HG03025 (cell line): Measurements from ENCODE around the gene MATN4.
"Not testable (repeated sequence)": the region's sequence is repeated elsewhere in the genome, so short reads cannot be mapped to it uniquely, and the experiment has no call there.

ENCODE experiments used
- ATAC-seq: cut with Tn5 transposase; IDR thresholded peaks from one replicate; pipeline ENCODE4 v1.9.1; 2021; ENCODE audit warnings: mild to moderate bottlenecking, moderate library complexity; ENCODE audit not compliant: unreplicated experiment, low FRiP score

MATN4 gene, protein sequence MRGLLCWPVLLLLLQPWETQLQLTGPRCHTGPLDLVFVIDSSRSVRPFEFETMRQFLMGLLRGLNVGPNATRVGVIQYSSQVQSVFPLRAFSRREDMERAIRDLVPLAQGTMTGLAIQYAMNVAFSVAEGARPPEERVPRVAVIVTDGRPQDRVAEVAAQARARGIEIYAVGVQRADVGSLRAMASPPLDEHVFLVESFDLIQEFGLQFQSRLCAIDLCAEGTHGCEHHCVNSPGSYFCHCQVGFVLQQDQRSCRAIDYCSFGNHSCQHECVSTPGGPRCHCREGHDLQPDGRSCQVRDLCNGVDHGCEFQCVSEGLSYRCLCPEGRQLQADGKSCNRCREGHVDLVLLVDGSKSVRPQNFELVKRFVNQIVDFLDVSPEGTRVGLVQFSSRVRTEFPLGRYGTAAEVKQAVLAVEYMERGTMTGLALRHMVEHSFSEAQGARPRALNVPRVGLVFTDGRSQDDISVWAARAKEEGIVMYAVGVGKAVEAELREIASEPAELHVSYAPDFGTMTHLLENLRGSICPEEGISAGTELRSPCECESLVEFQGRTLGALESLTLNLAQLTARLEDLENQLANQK

GRCh38 chr20:45308117-45308778 is at the start of gene MATN4:
Gene MATN4, minus strand, starts transcription at chr20:45308299. Its CDS starts 2,717 bp downstream, at chr20:45305582.
- no peak for ATAC-seq

GRCh38 chr20:45355209-45356084 is 47.3 kb upstream of the MATN4 start:
- no peak for ATAC-seq

DNA sequence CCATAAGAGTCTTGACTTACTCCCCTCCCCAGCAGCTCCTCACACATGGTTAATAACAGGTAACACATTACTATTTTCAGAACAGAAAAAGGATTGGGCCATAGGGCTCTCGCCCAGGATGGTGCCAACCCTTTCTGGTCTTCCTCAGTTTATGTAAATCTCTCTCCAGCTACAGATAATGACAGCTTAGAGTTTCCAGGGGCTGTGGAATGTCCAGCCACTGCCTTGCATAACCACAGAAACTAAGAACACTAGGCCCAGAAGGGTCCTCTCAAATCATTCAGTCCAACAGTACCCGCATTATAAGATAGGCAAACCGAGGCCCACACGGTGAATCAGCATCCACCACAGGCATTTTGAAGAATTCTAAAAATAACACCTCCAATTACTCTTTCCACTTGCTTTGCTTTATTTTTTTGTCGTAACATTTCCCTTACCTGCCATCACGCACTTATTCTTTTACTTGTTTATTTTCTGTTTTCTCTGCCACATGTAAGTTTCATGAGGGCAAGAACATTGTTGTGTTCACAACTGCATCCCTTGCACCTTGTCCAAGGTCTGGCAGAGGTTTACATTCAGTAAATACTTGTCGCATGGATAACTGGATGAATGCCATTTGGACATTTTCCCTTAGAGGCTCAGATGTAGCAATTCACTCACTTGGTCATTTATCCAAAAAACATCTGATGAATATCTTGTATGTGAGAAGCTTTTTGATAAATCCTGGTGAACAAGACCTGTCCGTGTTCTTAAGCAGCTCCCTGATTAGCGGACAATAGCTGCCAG is 46.5 kb upstream of the MATN4 start:
- no peak for ATAC-seq

DNA sequence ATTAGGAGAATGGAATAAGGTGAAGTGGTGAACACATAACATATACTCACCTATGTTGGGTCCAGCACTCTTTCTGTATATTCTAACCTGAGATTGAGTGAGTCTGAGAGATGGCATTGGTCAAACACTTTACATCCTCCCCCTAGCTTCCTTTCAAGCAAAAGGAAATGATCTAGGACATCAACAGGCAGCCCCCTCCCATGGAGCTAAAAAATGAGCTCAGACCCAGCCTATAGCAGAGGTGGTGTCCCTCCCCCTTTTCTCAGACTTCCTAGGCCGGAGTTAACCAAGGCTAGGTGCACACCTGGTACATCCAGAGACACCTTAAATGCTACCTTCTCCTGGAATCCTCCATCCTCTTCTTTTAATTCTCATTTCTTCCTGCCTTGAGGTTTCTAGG is 45.6 kb upstream of the MATN4 start:
- no peak for ATAC-seq

- ATAC-seq: no peak
Observed at GRCh38 chr20:45352729-45353128, 44.6 kb upstream of the MATN4 start.

DNA sequence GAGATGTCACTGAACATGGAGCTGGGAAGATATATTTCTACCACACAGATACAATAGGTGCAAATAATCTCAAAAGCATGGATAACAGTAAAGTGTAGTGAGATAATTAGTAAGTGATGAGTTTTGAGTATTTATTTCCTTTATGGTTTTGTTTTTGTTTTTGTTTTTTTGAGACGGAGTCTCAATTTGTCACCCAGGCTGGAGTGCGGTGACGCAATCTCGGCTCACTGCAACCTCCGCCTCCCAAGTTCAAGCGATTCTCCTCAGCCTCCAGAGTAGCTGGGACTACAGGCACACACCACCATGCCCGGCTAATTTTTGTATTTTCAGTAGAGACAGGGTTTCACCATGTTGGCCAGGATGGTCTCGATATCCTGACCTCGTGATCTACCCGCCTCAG is 42.7 kb upstream of the MATN4 start:
- not testable (repeated sequence) for ATAC-seq

GRCh38 chr20:45350217-45350616 is 42.1 kb upstream of the MATN4 start:
- no peak for ATAC-seq

- no peak for ATAC-seq
Observed at GRCh38 chr20:45347936-45348778, 40.1 kb upstream of the MATN4 start, which contains the start of gene SDC4. Gene SDC4, minus strand, starts transcription at chr20:45348424. Its CDS starts 40 bp downstream, at chr20:45348384.

DNA sequence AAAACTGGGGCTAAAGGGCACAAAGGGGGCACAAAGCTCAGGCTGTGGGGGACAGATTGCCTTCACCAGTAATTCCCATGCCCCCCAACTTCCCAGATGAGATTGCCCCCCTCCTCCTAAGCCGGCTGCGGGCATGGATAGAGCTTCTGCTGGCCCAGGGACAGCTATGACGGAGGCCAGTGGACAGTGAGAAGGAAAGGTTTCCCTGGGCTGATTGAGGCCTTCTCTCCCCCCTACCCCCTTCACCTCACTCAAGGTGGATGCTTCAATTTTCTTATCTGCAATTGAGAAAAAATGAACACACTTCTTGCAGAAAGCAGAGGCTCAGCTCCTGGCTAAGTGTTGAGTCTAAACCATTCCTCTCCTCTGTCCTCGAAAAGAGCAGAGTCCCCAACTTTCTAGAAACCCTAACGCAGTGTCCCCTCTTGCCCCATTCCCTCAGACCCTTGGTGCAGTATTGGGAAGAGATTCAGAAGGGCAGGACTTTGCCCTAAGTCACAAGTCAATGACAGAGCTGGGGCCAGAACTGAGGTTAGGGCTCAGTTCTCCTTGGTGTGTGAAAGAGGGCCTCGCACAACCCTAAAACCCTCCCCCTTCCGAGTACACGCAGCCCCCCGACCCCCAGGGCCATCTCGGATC is 39.3 kb upstream of the MATN4 start:
- no peak for ATAC-seq

DNA sequence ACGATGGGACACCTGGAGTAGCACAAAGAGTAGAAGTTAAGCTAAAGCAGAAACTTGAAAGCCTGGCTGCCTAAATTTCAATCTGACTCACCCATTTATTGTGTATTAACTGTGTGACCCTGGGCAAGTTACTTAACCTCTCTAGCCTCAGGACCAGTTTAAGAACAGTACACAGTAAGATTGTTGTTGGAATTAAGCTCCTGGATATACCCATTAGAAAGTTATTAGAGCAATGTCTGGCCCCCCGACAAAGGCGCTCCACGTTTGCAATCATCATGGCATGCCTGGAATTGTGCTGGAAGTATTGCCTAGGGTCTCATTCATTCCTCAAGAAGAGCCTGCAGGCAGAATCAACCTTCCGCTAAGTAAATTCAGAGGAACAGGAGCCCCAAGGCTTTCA is 38.8 kb upstream of the MATN4 start:
- ATAC-seq: no peak

- ATAC-seq: no peak
Observed at GRCh38 chr20:45346291-45346718, 38.2 kb upstream of the MATN4 start.

DNA sequence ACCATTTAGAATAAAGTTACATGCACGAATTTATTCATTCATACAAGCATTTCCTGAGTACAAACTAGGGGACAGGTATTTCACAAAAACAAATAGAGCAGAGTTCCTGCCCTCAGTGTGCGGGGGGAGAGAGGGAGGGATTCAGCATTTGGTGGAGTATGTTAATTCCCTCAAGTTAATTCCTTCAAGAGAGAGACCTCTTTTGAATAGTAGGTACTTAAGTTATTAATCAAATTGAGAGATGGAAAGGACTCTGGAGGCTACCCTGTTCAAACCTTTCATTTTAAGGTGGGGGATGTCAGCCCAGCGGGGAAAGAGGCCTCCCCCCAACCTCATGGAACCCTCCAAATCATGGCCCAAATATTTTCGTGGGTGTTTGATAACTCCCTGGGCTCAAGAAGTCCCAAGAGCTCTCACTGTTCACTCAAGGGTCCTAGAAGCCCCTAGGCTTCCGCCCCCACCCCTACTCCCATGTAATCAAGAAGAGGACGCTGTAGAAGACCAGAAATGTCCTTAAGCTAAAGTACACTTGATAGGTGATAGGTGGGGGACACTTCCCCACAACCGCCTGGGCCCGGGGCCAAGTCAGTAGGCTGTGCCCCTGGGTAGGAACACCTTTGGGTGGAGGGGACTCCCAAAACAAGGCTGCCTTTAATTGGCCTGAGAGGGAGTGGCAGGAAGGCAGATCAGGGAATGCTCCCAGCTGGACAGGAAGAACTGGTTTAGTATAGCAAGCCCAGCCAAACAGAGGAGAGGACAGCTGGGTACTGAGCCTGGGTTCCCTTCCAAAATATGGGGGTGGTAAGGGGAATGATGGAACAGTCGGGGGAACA is 37.2 kb upstream of the MATN4 start:
- ATAC-seq: no peak

GRCh38 chr20:45344168-45344860 is 36.2 kb upstream of the MATN4 start:
- no peak for ATAC-seq

DNA sequence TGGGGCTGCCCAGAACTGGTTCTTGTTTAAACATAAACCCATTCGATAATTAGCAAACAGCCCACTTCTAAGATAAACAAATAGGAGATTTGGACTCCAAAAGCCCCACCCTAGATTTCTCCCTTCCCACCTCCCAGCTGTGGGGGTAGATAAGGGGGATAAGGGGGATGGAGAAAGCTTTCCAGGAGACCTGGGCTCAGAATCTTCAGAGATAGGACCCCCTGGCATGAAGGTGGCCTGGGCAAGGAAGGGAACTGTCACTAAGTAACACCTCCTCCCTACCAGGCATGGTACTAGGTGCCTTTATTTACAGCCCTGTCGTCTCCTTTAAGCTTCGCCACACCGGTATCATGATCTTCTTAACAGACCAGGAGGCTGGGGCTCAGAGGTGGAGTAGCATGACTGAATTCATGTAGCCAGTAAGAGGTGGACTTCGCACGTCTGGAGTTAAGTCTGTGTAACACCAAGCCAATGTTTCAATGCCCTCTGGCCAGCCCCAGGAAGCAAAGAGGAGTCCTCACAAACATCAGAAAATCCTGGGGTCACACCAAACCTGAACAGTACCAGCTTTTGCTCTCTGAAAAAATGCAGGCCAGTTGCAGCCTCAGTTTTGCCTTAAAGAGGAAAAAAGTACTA is 35.6 kb upstream of the MATN4 start:
- ATAC-seq: no peak

DNA sequence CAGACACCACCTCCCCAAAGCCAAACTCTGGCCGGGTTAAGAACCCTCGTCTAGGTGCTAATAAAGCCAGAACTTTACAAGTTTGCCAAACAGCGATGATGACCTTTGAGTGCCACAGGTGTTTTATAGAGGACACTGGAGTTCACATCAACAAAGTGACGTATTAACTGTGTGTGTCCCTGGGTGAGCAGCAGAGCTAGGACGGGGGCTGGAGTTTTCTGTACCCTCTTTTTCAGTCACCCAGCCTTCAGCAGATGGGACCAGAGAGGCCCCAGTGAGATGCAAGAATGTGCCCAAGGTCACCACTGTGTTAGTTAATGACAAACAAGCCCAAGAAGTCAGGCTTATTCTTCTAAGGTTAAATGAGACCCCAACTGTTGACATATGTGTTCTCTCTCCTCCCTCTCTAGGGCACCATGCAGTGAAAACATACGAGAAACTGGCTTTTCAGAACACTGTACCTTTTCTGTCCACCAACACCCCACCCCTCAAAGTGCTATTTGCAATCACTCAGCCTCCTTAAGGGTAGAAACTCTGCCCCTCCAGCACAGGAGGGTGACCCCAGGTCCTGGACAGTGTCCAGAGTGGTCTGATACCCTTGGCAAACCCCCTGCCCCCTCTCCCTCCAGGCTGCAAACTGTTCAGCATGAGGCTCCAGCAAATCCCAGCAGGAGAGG is 34.9 kb upstream of the MATN4 start:
- no peak for ATAC-seq
